ENCODE measurements around the gene ALDH16A1.
"Not testable (repeated sequence)": the region's sequence is repeated elsewhere in the genome, so short reads cannot be mapped to it uniquely, and the experiment has no call there.

ALDH16A1 gene

DNA sequence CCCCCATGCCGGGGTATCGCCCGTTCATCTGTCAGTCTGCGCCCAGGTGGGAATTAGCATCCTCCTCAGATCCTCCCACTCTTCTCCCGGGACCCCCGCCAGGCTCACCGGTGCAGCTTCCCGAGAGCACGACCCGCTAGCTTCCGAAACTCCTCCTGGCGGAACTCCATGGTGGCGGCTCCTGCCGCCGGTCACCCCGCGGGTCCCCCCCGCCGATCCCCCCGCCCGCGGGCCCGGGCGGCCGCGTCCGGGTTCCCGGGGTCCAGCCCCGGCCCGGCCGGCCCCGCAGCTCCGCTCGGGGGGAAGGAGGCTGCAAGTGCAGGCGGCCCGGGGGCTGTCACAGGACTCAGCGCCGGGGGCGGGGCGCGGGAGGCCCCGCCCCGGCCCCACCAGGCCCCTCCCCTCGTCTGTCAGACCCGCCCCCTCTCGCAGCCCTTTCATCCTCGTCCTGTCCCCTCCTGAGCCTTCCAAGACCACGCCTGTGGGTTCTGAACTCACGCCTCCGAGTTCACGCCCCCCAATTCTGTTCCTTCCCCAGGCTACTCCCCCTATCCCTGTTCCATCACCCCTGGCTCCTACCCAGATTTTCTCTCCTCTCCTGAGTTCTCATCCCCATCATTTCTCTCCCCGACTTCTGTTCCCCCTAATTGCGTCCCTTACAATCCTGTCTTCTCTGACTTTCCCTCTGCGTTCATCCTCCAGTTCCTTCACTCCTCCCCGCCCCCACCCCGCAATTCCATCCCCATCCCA is 11.6 kb upstream of the ALDH16A1 start, which contains the start of gene SLC17A7:
SLC17A7 (minus strand) TSS at position 318 of the 750 bp plus-strand sequence; CDS start at position 170, 148 bp downstream.
- no peak for DNase-seq (ENCODE audit: low read depth)

DNA sequence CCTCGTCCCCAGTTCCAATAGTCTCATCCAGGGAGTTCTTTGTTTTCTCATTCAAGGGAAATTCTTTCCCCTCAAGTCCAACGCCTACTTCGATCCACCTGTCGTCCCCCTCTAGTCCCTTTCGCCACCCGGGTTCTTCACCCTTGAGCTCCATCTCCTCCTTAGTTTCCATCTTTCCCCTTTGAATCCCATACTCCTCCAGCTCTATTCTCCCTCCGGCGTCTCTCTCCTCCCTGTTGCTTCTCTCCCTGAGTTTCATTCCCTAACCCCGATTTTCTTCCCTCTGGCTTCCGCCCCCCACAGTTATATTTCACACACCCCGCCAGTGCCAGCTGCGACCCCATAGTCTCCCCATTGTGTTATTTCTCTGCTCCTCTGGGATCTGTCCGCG is 11.1 kb upstream of the ALDH16A1 start:
- DNase-seq (ENCODE audit: low read depth) = no peak

DNA sequence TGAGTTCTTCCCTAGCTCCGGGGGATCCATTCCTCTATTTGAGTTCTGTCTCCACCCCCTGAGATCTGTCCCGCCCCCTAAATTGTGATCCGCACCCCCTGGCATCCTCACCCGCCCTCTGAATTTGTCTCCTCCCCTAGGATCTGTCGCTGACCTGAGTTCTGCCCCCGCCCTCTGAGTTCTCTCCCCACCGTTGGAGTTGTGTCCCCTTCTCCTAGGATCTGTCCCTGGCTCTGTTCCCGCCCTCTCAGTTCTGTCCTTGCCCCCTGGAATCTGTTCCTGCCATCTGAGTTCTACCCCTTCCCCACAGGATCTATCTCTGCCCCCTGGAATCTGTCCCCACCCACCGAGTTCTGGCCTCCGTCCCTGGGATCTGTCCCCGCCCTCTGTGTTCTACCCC is 10.7 kb upstream of the ALDH16A1 start:
- no peak for DNase-seq (ENCODE audit: low read depth)

DNA sequence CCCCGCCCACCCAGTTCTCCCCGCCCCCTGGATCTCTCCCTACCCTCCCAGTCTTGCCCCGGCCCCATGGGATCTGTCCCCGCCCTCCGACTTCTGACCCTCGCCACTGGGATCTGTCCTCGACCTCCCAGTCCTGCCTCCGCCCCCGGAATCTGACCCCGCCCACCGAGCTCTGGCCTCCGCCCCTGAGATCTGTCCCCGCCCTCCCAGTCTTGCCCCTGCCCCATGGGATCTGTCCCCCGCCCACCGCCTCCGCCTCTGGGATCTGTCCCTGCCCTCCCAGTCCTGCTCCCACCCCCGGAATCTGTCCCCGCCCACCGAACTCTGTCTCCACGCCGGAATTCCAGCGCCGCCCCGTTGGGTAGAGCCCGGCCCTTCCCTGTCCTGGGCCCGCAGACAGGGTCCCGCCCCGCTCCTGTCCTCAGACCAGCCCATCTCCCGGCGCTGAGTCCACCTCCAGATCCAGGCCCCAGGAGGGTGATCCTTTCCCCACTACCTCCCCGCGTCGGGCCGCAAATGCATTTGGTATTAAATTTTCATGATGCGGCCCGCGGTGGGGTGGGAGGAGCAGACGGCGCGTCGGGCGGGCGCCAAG is 10.2 kb upstream of the ALDH16A1 start:
- DNase-seq (ENCODE audit: low read depth) = no peak

DNA sequence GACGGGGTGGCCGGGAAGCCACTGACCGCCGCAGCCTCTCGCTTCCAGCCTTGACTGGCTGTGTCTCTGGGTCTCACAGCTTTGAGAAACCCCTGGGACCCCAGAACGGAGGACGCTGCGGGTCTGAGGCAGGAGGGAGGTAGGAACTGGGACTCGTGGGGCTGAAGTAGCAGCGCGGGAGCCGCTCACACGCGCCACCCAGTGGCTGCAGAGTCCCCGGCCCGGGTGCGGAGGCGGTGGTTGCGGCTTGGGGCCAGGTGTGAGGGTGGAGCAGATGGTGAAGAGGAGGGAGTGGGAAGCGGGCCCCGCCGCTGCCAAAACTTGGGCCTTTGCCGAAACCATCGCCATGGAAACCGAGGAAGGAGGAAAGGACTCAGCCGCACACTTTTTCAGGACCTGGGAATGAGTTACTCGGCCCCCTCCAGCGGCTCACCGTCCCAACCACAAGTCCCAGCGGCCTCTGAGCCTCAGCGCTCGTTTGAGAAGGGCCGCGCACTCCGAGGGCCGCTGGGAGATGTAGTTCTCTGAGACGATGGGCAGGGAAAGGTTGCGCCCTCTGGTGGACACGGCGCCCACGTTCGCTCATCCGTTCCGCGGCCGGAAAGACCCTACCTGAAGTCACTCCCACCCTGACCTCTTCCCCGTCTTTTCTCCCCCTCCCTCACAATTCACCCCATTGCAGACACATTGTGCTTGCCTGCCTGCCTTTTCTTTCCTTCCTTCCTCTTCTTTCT is 9.5 kb upstream of the ALDH16A1 start:
- peak; percentile 90 for DNase-seq (ENCODE audit: low read depth)

DNA sequence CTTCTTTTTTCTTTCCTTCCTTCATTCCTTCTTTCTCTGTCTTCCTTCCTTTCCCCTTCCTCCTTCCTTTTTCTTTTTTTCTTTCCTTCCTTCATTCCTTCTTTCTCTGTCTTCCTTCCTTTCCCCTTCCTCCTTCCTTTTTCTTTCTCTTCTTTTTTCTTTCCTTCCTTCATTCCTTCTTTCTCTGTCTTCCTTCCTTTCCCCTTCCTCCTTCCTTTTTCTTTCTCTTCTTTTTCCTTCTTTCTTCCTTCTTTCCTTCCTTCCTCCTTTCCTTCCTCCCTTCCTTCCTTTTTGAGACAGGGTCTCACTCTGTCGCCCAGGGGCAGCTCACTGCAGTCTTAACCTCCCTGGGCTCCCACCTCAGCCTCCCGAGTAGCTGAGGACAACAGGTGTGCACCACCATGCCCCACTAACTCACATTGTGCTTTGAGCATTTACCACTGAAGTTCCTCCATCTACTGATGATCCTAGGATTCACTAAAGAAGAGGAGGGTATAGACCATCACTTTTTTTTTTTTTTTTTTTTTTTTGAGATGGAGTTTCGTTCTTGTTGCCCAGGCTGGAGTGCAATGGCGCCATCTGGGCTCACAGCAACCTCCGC is 8.8 kb upstream of the ALDH16A1 start:
- DNase-seq (ENCODE audit: low read depth) = not testable (repeated sequence)

DNA sequence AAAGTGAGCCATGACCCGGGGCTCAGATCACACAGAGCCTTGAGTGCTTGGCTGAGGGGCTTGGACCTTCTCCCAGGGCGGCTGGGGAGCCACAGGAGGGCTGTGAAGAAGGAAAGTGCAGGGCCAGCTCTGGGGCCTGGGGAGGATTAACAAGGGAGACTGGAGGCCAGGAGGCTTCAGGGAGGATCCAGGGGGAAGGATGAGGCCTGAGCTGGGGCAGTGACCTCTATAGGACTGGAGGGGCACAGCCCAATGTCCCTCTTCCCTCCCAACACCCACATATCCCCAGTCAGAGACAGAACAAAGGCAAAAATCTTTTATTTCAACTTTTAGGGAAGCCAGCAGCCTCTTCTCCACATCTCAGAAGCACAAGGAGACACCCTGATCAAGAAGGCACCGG is 7.0 kb upstream of the ALDH16A1 start:
- DNase-seq (ENCODE audit: low read depth) = no peak

DNA sequence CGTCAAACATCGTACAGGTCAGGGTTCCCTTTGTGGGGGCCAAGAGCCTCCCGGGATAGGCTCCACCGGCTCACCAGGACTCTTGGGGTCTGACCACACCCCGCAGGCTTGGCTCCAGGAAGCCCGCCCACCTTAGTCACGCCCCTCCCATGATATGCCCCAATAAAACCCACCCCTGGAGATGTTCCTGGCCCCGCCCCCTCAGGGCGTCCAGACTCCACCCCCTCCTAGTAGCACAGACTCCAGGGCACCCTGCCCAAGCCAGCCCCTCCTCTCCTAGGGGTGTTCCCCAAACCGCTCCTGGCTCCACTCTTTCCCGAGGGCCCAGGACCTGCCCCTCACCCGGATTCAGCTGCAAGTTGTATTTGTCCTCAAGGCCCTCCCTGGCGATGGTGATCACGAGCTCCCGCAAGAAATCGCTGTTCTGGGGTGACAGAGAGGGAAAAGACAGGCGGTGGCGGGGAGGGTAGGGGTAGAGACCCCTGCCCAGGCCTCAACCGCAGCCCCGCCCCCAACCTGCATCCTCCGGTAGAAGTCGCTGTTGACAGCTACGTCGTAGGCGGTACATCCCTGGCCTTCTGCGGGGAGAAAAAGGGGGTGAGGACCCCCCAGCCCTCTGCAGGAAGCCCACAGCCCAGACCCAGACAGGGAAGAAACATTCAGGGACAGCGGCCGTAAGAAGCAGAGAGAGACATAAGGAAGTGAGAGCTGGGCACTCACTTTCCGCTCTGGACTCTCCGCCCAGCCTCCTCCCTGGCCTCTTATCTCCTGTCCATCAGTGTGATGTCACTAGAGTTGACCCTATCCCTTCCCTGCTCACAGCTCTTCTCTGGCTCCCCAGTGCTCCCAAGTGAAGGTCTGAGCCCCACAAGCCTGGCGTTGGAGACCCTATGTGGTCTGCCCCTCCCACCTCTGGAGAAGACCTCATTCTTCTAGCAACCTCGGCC is 5.3 kb upstream of the ALDH16A1 start:
- no peak for DNase-seq (ENCODE audit: low read depth)

DNA sequence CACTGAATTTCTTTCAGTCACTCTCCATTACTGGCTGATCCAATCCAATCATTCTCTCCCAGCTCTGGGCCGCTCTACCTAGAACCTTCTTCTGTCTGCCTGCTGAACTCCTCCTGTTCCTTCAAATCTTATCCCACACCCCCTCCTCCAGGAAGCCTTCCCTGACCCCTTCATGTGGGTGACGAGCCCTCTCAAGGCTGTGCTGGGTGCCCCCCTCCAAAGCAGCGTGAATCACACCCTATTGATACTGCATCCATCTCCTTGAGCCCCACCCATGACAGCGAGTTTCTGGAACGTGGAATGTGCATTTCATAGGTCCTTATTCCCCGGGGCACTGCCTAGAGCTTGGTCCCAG is 4.6 kb upstream of the ALDH16A1 start:
- DNase-seq (ENCODE audit: low read depth) = no peak

DNA sequence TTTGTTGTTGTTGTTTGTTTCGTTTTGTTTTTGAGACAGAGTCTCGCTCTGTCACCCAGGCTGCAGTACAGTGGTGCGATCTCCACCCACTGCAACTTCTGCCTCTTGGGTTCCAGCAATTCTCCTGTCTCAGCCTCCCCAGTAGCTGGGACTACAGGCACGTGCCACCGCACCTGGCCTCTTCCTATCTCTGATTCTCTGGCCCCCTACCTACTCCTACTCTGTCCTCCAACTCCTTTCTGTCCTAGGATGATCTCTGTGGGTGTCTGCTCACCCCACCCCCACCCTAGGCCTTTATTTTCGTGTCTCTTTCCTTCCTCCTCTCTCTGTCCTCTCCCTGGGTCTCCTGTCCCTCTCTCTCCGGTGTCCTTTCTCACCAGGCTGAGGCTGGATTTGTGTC is 2.6 kb upstream of the ALDH16A1 start:
- DNase-seq (ENCODE audit: low read depth) = no peak

DNA sequence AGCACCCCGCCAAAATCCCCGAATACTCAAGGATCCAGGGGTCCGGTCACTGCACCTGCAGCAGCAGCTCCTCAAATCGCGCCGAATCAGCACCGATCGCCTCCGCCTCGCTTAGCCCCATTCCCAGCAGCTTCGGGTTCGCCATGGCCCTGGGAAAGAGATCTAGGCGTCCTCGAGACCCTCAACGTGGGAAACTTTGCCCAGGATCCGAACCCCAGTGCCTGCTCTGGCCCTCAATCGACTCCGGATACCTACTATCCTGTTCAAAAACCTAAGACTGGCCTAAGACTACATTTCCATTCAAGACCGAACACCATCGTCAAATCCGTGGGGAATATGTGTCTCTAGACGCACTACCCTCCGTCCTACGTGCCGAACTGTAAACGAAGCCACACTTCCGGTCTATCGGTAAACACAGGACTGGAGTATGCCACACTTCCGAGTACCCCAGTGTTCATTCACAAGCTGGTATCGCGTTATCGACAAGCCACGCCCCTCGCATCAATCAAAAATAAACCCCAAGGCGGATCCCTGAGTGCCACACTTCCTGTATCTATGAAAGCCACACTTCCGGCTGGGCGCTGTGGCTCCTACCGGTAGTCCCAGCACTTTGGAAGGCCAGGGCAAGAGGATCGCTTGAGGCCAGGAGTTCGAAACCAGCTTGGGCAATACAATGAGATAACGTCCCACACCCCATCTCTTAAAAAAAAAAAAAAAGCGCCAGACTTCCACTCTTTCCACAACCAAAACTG is 1.4 kb upstream of the ALDH16A1 start, which contains the start of gene PIH1D1:
PIH1D1 (minus strand) TSS at position 385 of the 752 bp plus-strand sequence; CDS start at position 145, 240 bp downstream.
- peak; percentile 91 for DNase-seq (ENCODE audit: low read depth)

DNA sequence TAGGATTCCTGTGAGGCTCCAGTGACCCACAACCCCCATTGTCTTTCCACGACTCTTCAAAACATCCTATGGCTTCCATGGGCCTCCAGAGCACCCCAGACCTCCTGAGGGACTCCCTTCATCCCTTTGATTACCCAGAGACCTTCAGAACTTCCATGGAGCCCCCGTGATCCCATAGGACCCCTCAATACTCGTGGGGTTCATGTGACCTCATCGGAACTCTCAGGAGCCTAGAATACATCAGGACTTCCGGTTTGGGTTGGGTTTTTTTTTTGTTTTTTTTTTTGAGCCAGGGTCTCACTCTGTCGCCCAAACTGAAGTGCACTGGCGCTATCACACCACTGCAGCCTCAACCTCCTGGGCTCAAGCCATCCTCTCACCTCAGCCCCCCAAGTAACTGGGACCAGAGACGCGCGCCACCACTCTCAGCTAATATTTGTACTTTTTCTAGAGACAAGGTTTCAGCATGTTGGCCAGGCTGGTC is 774 bp downstream of the ALDH16A1 start:
- DNase-seq (ENCODE audit: low read depth) = no peak

DNA sequence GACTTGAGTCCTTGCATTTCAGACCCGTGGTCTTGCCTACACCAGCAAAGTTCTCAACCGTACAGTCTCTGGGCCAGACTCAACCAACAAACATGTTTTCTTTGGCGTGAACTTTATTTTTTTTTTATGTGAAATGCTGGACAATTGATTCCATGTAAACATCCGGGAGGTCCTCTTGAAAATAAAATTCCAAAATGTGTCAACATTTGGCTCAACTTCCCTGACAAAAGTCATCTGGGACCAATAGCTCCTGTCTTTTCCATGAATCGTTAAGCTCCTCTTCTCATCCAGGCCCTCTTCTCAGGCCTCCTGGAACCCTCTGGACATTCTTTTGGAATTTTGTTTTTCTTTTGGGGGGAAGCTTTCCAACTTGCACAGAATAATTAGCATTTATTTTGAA is 2.7 kb downstream of the ALDH16A1 start:
- no peak for DNase-seq (ENCODE audit: low read depth)

DNA sequence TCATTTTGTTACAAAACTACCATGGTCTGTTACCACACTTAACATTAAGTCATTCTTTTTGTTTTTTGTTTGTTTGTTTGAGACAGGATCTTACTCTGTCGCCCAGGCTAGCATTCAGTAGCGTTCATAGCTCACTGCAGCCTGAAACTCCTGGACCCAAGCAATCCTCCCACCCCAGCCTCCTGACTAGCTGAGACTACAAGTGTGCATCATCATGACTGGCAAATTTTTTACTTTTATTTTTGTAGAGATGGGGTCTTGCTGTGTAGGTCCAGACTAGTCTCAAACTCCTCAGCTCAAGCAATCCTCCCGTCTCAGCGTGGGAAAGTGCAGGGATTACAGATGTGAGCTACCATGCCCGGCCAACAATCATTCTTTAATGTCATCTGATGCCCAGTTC is 3.3 kb downstream of the ALDH16A1 start:
- no peak for DNase-seq (ENCODE audit: low read depth)

DNA sequence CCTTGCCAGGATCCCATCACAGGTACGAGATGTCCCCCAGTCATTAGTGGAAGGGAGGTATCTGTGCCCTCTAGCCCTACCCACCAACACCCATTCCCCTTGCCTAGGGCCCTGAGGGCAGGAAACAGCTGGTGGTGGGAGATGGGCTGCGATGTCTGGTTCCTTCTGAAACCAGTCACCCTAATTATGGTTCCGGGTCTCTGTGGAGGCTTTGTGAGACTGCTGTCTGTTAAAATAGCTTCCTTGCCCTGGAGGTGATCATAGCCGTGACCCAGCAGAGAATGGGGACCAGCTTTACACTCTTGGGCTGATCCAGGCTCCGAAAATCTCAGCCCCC is 5.5 kb downstream of the ALDH16A1 start:
- DNase-seq (ENCODE audit: low read depth) = no peak

DNA sequence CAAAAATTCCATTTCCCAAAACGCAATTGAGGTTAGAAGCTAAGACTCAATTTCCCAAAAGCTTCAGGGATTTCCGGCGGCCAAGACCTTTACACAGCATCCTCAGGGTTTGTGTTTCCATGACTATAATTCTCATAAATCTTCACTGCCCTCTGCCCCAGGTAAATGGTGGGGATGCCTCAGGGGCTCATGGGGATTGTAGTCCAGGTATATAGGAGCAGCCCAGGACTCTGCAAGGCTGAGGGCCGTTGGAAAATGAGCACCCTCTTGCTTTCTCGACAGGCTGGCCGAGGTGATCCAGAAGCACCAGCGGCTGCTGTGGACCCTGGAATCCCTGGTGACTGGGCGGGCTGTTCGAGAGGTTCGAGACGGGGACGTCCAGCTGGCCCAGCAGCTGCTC is 6.4 kb downstream of the ALDH16A1 start:
- no peak for DNase-seq (ENCODE audit: low read depth)

DNA sequence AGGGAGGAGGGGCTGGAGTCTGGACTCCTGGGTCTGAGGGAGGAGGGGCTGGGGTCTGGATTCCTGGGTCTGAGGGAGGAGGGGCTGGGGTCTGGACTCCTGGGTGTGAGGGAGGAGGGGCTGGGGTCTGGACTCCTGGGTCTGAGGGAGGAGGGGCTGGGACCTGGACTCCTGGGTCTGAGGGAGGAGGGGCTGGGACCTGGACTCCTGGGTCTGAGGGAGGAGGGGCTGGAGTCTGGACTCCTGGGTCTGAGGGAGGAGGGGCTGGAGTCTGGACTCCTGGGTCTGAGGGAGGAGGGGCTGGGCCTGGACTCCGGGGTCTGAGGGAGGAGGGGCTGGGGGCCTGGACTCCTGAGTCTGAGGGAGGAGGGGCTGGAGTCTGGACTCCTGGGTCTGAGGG is 8.1 kb downstream of the ALDH16A1 start:
- DNase-seq (ENCODE audit: low read depth) = not testable (repeated sequence)

DNA sequence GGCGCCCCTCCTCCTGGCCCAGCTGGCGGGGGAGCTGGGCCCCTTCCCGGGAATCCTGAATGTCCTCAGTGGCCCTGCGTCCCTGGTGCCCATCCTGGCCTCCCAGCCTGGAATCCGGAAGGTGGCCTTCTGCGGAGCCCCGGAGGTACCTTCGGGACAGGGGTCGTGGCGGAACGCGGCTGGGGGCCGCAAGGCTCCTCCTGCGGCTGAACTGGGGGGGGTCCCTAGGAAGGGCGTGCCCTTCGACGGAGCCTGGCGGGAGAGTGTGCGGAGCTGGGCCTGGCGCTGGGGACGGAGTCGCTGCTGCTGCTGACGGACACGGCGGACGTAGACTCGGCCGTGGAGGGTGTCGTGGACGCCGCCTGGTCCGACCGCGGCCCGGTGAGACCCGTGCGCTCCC is 8.6 kb downstream of the ALDH16A1 start:
- no peak for DNase-seq (ENCODE audit: low read depth)

DNA sequence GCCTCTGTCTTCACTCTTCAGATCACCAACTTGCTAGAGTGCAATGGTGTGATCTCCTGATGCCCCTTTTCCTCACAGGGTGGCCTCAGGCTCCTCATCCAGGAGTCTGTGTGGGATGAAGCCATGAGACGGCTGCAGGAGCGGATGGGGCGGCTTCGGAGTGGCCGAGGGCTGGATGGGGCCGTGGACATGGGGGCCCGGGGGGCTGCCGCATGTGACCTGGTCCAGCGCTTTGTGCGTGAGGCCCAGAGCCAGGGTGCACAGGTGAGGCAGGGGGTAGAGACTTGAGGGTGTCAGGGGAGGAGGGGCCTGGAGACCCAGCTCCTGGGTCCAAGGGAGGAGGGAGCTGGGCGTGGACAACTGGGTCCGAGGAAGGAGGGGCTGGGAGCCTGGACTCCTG is 9.5 kb downstream of the ALDH16A1 start:
- no peak for DNase-seq (ENCODE audit: low read depth)

DNA sequence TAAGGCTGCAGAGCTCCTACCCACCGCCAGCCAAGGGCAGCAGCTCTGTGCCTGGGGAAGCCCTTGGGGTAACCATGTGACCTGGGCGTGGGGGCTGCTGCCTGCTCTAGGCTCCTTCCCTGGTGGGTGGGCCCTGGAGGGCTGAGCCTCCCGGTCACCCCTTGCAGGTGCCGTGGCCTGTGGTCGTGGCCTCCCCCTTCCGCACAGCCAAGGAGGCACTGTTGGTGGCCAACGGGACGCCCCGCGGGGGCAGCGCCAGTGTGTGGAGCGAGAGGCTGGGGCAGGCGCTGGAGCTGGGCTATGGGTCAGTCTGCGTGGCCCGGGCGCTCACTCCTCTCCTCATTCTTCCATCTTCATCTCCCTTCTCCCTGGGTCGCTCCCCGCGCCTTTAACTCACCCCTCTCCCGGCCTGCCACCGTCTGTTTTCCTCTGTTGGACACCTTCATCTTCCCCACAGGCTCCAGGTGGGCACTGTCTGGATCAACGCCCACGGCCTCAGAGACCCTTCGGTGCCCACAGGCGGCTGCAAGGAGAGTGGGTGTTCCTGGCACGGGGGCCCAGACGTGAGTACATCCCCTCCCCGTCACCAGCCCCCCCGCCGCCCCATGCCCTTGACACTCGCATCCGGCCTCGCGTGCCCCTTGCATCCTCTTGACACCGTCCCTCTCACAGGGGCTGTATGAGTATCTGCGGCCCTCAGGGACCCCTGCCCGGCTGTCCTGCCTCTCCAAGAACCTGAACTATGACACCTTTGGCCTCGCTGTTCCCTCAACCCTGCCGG is 11.1 kb downstream of the ALDH16A1 start:
- DNase-seq (ENCODE audit: low read depth) = no peak

Measured in stimulated activated CD4-positive, alpha-beta T cell treated with anti-CD3 and anti-CD28 coated beads, Interleukin-2, amount 100 ng/mL, for 4 hours (primary cell).